Cardiac septum (tissue), 1 donor: ENCODE measurements around the gene TIMP2. TPM values are rescaled to one million over a fixed set of nuclear protein-coding genes. Genes with fewer than 3 reads are reported as not detected.
"Not testable (repeated sequence)": the region's sequence is repeated elsewhere in the genome, so short reads cannot be mapped to it uniquely, and the experiment has no call there.

Experiments
- DNase-seq: peaks from one replicate; pipeline ENCODE4 v3.0.0-alpha.2; 2020; ENCODE audit warnings: low spot score
- intact Hi-C: fragments of 100-400 bp; cut with DNase I; formaldehyde crosslinking; loops from one replicate; pipeline ENCODE4 v1.14.0; 2022
- total RNA-seq: library from RNA; stranded (reverse); fragmentation: NEBNext Ultra II Directional; extraction: Animal tissue kit (Norgen Biotek cat#: 25700); gene quantifications from one replicate; pipeline ENCODE4 v1.2.1, GENCODE V29; 2021
- donor health status: DM: no; HTN: no; CAD: no.

The TIMP2 gene
- total RNA-seq, 1 donor from 2014 or later = 95.5 TPM

DNA sequence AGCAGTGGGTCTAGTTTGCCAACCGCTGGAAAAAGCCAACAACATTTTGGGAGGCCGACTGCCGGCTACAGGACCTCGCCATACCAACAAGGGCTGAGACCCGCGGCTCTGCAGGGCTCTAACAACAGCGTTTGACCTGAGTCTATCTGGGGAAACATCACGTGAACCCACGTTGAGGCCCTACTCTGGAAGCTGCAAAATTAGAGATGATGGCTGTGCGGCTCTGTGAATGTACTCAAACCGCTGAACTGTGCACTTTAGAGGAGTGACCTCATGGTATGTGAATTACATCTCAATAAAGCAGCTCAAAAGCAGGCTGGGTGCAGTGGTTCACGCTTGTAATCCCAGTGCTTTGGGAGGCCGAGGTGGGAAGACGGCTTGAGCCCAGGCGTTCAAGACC, 12.1 kb downstream of the TIMP2 start:
- DNase-seq = no peak
- intact Hi-C loops = no loop called here

DNA sequence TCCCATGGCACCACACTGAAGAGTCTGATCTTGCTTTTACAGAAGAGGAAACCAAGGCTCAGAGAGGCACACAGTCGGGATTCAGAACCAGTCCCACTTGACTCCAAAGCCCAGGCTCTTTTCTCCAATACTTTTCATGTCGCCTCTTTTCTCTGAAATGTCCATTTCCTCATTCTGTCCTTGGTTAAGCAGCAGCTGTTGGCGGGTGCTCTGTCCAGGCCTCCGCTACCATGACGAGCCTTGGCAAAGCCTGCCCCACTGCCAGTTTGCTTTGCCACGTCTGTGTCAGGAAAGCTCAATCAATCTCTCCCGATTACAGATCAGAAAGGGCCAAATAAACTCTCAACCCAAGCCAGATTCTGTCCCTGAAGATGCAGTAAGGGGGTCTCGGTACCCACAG, 13.1 kb downstream of the TIMP2 start:
- intact Hi-C loops = no loop called here
- no peak for DNase-seq

DNA sequence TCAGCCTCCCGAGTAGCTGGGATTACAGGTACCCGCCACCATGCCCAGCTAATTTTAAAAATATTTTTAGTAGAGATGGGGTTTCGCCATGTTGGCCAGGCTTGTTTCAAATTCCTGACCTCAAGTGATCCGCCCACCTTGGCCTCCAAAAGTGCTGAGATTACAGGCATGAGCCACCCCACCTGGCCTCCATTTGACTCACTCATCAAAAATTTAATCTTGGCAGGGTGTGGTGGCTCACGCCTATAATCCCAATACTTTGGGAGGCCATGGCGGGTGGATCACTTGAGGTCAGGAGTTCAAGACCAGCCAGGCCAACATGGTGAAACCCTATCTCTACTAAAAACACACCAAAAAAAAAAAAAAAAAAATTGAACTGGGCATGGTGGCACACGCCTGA, 13.6 kb downstream of the TIMP2 start:
- intact Hi-C loops, DNase-seq: not testable (repeated sequence)

DNA sequence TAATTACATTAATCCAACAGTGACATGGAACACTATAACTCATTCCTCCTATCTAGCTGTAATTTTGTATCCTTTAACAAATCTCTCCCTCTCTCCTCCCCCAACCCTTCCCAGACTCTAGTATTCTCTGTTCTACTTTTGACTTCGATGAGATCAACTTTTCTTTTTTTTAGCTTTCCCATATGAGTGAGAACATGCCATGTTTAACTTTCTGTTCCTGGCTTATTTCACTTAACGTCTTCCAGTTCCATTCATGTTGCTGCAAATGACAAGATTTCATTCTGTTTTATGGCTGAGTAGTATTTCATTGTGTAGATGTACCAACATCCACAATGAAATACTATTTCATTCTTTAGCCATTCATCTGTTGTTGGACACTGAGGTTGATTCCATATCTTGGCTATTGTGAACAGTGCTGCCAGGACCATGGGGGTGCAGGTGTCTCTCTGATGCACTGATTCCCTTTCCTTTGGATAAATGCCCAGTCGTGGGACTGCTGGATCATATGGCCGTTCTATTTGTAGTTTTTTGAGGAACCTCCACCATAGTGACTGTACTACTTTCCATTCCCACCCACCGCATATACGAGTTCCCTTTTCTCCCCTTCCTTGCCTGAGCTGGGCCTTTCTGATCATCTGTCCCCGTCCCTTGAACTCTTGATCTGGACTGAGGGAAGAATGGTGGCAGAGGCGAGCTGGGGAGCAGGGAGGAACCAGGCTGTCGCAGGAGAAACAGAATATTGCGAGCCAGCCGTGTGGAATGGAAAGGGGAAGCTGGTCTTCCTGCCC, 14.5 kb downstream of the TIMP2 start:
- intact Hi-C loops = no loop called here
- no peak for DNase-seq

- intact Hi-C loops = no loop called here
- DNase-seq = no peak
These were observed 16.8 kb downstream of the TIMP2 start for GRCh38 chr17:78908426-78908825.

- DNase-seq = no peak
- intact Hi-C loops = no loop called here
These were observed 19.6 kb downstream of the TIMP2 start for GRCh38 chr17:78905541-78905940.

DNA sequence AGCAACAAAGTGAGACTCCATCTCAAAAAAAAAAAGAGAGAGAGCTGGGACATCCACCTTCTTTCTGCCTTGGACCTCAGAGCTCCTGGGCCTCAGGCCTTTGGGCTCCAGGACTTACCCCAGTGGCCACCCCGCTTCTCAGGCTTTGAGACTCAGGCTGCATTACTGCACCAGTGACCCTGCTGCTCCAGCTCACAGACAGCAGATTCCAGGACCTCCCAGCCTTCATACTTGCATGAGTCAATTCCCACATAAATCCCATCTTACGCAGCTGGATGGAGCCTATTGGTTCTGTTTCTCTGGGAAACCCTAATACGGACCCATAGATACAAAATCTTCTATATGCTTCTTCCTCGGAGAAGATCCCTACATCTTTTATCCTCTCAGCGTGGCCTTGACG, 20.1 kb downstream of the TIMP2 start:
- intact Hi-C loops = no loop called here
- no peak for DNase-seq

- DNase-seq = no peak
- intact Hi-C loops = no loop called here
These were observed 20.8 kb downstream of the TIMP2 start for GRCh38 chr17:78904371-78904770.

GRCh38 chr17:78903101-78903779, 21.9 kb downstream of the TIMP2 start, which contains the start of gene CEP295NL:
Gene CEP295NL, minus strand, starts transcription at chr17:78903201. Its CDS starts 1,373 bp downstream, at chr17:78901828.
- DNase-seq = no peak
- intact Hi-C loops = no loop called here

GRCh38 chr17:78902231-78902630, 23.0 kb downstream of the TIMP2 start:
- DNase-seq, intact Hi-C loops: not testable (repeated sequence)

- intact Hi-C loops = no loop called here
- no peak for DNase-seq
These were observed 23.4 kb downstream of the TIMP2 start for GRCh38 chr17:78901806-78902205.

DNA sequence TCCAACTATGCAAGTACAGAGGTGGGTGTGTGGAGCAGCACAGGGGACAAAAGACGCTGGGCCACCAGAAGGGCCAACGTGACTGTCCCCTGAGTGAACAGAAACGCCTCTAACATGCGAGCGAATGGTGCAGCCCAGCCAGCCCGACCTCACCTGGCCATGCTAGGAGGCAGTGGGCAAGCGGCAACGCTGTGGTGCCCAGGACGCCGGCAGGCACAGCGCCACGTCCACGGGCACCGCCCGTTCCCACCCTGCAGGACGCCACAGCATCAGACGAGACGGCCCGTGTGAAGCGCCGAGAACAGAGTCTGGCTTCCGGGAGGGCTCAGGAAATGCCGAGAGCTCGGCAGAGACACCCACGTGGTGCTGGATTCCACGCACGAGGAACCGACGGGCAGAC, 24.4 kb downstream of the TIMP2 start:
- intact Hi-C loops = no loop called here
- no peak for DNase-seq

DNA sequence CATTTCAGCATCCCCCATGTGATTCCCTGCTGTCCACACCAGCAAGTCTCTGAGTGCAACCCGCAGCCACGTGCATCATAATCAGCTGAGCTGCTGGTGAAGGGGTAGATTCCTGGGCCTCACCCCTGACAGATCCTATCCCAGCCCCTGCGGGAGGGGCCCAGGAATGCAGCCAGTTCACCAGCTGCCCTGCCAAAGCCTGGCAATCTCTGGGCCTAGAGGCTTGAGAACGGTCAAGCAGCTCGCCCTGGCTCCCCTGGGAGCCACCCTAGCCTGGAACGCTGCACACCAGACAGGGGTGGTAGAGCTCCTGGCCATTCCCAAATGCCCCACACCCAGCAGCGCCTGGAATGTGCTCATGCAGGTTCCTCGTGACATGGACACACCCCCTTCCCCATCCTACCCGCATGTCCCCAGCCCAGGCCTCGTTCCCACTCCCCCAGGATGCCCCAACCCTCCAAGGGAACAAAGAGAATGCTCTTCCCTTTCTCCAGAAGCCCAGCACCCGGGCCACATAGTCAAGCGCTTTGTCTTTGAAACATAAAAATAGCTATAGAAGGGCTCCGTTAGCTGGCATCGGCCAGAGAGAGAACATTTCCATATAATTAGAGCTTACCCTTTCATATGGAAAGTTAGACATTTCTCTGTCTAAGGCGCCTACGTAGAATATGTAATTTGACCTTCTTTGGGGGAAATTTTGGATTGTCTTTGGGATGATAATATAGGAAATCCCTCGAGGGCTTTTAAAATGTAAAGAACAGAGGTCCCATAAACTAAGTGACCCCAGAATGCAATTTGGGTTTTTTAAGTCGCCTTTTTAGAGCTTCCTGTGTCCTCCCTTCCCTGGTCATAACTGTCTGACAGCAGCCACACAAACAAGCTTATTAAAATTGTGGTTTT, 25.6 kb downstream of the TIMP2 start:
- intact Hi-C loops = no loop called here
- DNase-seq = peak; percentile 85

GRCh38 chr17:78898947-78899346, 26.2 kb downstream of the TIMP2 start:
- no peak for DNase-seq
- intact Hi-C loops = no loop called here

DNA sequence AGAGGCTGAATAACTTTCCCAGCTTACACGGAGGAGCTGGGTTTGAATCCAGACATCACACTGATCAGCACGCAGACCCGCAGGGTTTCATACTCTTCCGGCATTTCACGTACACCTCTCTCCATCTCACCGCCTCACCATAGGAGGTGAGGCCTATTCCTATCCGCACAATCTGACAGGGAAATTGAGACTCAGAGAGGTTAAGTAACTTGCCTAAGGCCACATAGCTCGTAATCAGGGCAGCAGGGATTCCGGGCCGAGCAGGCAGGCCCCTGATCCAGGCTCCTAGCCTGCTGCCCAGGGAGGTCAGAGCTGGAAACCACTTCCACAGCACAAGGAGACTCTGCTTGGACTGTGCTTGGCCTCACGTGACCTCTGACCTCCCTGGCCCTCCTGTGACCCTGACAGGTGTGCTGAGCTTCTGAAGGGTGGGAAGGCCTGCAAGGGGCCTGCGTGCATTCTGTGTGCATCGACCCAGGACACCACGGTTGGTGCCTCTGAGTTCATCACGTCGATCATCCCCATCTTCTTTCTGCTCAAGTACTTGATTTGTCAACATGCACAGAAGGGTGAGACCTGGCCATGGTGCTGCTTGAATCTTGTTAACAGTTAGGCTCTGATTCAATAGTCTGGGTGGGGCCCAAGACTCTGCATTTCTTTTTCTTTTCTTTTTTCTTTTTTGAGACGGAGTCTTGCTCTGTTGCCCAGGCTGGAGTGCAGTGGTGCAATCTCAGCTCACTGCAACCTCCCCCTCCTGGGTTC, 26.9 kb downstream of the TIMP2 start:
- intact Hi-C loops = no loop called here
- no peak for DNase-seq

DNA sequence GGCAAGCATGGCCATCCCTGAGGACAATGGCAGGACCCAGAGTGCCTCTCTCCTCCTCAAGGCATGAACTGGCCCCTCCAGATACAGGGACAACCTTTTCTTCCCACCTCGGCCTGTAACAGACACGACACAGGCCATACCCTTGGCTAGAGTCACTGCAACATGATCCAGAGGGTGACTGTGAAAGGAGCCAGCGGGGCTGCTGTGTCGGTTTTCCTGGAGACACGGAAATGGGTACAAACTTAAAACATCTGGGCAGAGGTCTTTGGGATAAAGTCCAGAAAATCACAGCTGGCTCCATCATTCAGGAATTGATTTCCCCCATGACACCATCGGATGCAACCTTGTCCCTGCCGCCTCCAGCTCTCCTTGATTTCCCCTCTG, 27.5 kb downstream of the TIMP2 start:
- DNase-seq = no peak
- intact Hi-C loops = no loop called here

GRCh38 chr17:78896834-78897663, 28.1 kb downstream of the TIMP2 start:
- intact Hi-C loops = no loop called here
- no peak for DNase-seq

DNA sequence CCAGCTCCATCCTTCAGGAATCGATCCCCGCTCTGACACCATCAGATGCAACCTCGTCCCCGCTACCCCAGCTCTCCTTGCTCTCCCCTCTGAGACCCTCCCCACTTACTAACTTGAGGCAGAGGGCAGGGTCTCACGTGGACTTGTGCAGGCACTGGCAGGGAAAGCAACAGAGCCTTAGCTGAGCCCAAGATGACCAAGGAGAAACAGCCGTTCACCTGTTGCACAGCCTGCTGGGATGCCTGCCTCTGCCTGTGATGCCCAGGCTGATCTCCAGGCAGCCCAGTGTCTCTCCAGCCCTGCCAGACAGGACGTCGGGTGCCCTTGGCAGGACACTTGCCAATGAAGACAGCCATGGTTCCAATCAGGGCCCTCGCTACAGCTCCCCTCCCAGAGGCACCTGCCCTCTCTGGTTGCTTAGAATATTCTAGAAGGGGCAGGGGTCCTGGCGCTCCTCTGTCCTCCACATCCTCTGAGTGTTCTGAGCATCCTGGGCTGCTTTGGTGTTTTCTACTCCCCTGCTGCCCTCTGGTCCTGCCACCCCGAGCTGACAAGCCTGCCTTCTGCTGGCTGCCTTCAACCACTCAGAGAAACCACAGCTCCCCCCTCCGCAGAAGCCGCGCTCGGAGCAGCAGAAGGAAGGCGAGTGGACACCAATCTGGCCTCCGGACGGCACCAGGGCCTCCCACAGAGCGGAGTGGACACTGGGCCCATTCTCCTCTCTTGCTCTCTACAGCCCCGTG, 28.9 kb downstream of the TIMP2 start:
- intact Hi-C loops = no loop called here
- no peak for DNase-seq
